Measurements from ENCODE around the gene ARHGEF40.

DNA sequence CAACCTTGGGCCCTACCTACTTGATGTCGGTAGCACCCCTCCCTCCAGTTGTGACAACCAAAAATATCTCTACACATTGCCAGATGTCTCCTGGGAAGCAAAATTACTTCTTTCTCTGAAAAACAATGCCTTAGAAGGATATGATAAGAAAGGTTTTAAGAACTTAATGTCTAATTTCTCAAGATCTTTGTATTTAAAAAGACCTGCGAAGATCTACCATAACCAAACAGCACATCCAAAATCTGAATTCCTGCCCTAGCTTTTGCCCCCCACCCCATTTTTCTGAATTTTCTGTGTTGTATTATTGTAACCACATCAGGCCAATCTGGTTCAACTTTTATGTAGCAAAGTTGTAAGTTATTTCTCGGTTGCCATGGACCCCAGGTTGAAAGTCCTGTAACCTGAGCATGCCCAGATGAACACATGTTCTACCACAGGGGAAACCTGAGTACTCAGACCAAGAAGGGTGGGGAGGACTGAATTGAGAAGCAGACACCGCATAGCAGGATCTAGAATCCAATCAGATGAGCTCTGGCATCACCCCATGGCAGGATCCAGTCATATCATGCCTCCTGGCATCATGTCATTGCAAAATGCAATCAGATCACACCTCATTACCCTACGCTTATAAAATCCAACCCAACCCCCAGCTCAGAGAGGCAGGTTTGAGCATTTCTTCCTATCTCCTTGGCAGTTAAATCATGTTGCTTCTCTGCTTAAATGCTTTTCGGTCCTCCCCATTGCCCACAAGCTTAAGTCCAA is 39.5 kb downstream of the ARHGEF40 start:
- TF ChIP-seq, protein P1, sequence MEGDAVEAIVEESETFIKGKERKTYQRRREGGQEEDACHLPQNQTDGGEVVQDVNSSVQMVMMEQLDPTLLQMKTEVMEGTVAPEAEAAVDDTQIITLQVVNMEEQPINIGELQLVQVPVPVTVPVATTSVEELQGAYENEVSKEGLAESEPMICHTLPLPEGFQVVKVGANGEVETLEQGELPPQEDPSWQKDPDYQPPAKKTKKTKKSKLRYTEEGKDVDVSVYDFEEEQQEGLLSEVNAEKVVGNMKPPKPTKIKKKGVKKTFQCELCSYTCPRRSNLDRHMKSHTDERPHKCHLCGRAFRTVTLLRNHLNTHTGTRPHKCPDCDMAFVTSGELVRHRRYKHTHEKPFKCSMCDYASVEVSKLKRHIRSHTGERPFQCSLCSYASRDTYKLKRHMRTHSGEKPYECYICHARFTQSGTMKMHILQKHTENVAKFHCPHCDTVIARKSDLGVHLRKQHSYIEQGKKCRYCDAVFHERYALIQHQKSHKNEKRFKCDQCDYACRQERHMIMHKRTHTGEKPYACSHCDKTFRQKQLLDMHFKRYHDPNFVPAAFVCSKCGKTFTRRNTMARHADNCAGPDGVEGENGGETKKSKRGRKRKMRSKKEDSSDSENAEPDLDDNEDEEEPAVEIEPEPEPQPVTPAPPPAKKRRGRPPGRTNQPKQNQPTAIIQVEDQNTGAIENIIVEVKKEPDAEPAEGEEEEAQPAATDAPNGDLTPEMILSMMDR (IDR thresholded peaks at IDR 0.05) = no peak
- TF ChIP-seq POLR2AphosphoS5 (IDR thresholded peaks at IDR 0.05) (no peak), POLR2A (IDR thresholded peaks at IDR 0.05) (no peak)
